Breast epithelium (tissue), 3 donors: ENCODE measurements around the gene DUSP28.

Source experiments
- CTCF ChIP-seq, 3 donors: fragments of 450-650 bp; IDR thresholded peaks; one replicate each; pipeline ENCODE4 v1.5.1; 2016 to 2017; ENCODE audit warnings: antibody characterized with exemption in 3 of 3, mild to moderate bottlenecking in 3 of 3, moderate library complexity in 3 of 3
- POLR2A ChIP-seq: fragments of 450-650 bp; IDR thresholded peaks from one replicate; pipeline ENCODE4 v1.6.1; 2016; ENCODE audit warnings: antibody characterized with exemption, mild to moderate bottlenecking, moderate library complexity

- no peak for TF ChIP-seq POLR2A
- no peak for TF ChIP-seq CTCF (IDR thresholded peaks at IDR 0.05)
Measured at GRCh38 chr2:240585681-240586197, 25.6 kb downstream of the DUSP28 start.
